Lower lobe of right lung (tissue), 2 donors: ENCODE results near the gene TPI1. TPM values are rescaled to one million over a fixed set of nuclear protein-coding genes. Genes with fewer than 3 reads are reported as not detected.

Source experiments
- ATAC-seq, 2 donors: fragments of 200-7000 bp; cut with Tn5 transposase; one replicate each; pipeline ENCODE4 v1.9.1; 2020 to 2022; ENCODE audit warnings: mild to moderate bottlenecking in 2 of 2, moderate library complexity in 2 of 2
- DNase-seq: peaks from one replicate; pipeline ENCODE4 v3.0.0-alpha.2; 2020
- H3K27ac ChIP-seq: fragments of 200-600 bp; one replicate; pipeline ENCODE4 v1.8.0; 2022
- H3K27me3 ChIP-seq: fragments of 200-600 bp; one replicate; pipeline ENCODE4 v1.8.0; 2022; ENCODE audit warnings: low read depth
- H3K36me3 ChIP-seq: fragments of 200-600 bp; one replicate; pipeline ENCODE4 v1.8.0; 2022; ENCODE audit warnings: mild to moderate bottlenecking
- H3K4me1 ChIP-seq: fragments of 200-600 bp; one replicate; pipeline ENCODE4 v1.8.0; 2022
- H3K4me3 ChIP-seq: fragments of 200-600 bp; one replicate; pipeline ENCODE4 v1.8.0; 2022; ENCODE audit warnings: mild to moderate bottlenecking
- H3K9me3 ChIP-seq: fragments of 200-600 bp; one replicate; pipeline ENCODE4 v1.8.0; 2022
- CTCF ChIP-seq: fragments of 200-600 bp; IDR thresholded peaks from one replicate; pipeline ENCODE4 v1.8.0; 2022; ENCODE audit warnings: antibody characterized with exemption, mild to moderate bottlenecking
- intact Hi-C: fragments of 100-400 bp; cut with DNase I; formaldehyde crosslinking; loops from one replicate; pipeline ENCODE4 v1.11.0; 2022
- total RNA-seq: library from RNA; stranded (reverse); fragmentation: NEBNext Ultra II Directional; extraction: Animal tissue kit (Norgen Biotek cat#: 25700); gene quantifications from one replicate; pipeline ENCODE4 v1.2.1, GENCODE V29; 2021
- donor health status: DM: no; HTN: yes; CAD: no; lungs with severe emphysema.

Gene TPI1
- total RNA-seq, 1 donor from 2014 or later = 278 TPM

- peaks cover 16% of the 10 kb centered on the region for H3K36me3 ChIP-seq
- peaks cover 4% of the 10 kb centered on the region for H3K27me3 ChIP-seq
- H3K9me3 ChIP-seq = no peaks in the 10 kb centered on the region
- TF ChIP-seq CTCF = no peak
- intact Hi-C loops = no loop called here
- DNase-seq (peak; percentile 49), ATAC-seq (peak; percentile 5 to 24)
- H3K4me1 ChIP-seq = peaks cover 15% of the 10 kb centered on the region
- H3K27ac ChIP-seq = peak overlapping the region; percentile 76
- peak overlapping the region; percentile 83 for H3K4me3 ChIP-seq
These were observed 47.8 kb downstream of the TPI1 start for GRCh38 chr12:6914947-6915788.

GRCh38 chr12:6915789-6916285 lies 48.5 kb downstream of the TPI1 start:
- no peak for TF ChIP-seq CTCF
- ATAC-seq = no peak
- intact Hi-C loops = no loop called here
- H3K4me3 ChIP-seq = no peak overlapping the region
- no peak for DNase-seq
- peaks cover 4% of the 10 kb centered on the region for H3K27me3 ChIP-seq
- H3K36me3 ChIP-seq = peaks cover 16% of the 10 kb centered on the region
- H3K27ac ChIP-seq = no peak overlapping the region
- peaks cover 15% of the 10 kb centered on the region for H3K4me1 ChIP-seq
- H3K9me3 ChIP-seq = no peaks in the 10 kb centered on the region

- peaks cover 17% of the 10 kb centered on the region for H3K36me3 ChIP-seq
- DNase-seq (peak; percentile 40), ATAC-seq (no peak)
- intact Hi-C loops = no loop called here
- no peak for TF ChIP-seq CTCF
- H3K4me3 ChIP-seq = no peak overlapping the region
- peaks cover 4% of the 10 kb centered on the region for H3K27me3 ChIP-seq
- H3K4me1 ChIP-seq = peaks cover 15% of the 10 kb centered on the region
- no peaks in the 10 kb centered on the region for H3K9me3 ChIP-seq
- H3K27ac ChIP-seq = no peak overlapping the region
These were observed 49.3 kb downstream of the TPI1 start for GRCh38 chr12:6916426-6917200.

GRCh38 chr12:6917491-6918231 lies 50.3 kb downstream of the TPI1 start:
- no peak for ATAC-seq
- no peak for TF ChIP-seq CTCF
- Histone ChIP-seq H3K27ac (no peak overlapping the region), H3K4me1 (peaks cover 15% of the 10 kb centered on the region), H3K36me3 (peaks cover 24% of the 10 kb centered on the region), H3K4me3 (no peak overlapping the region), H3K27me3 (peaks cover 4% of the 10 kb centered on the region), H3K9me3 (no peaks in the 10 kb centered on the region)
- intact Hi-C loops = no loop called here
- DNase-seq = peak; percentile 11

GRCh38 chr12:6919588-6919987 lies 52.3 kb downstream of the TPI1 start:
- Histone ChIP-seq H3K4me1 (peaks cover 14% of the 10 kb centered on the region), H3K27ac (no peak overlapping the region), H3K36me3 (peaks cover 28% of the 10 kb centered on the region), H3K27me3 (peaks cover 4% of the 10 kb centered on the region), H3K4me3 (no peak overlapping the region), H3K9me3 (no peaks in the 10 kb centered on the region)
- intact Hi-C loops = no loop called here
- TF ChIP-seq CTCF = no peak
- DNase-seq (peak; percentile 25), ATAC-seq (no peak)
